SK-N-SH treated with all-trans-retinoic acid at 6 μM for 48 hours (cell line): ENCODE measurements around the gene ANKRD44.

Experiments
- PPARA ChIP-seq: fragments of 250-450 bp; sonication (Bioruptor Pico); IDR thresholded peaks from 2 replicates; pipeline ENCODE4 v1.5.0; 2020; ENCODE audit warnings: mild to moderate bottlenecking, borderline replicate concordance
- ZFP3 ChIP-seq: fragments of 250-450 bp; sonication (Bioruptor Pico); IDR thresholded peaks from 2 replicates; pipeline ENCODE4 v1.5.0; 2020; ENCODE audit warnings: mild to moderate bottlenecking, moderate library complexity

GRCh38 chr2:197028230-197028629 lies 282.4 kb downstream of the ANKRD44 start:
- TF ChIP-seq PPARA (CRISPR knock-in tag) = no peak
- TF ChIP-seq ZFP3 (CRISPR knock-in tag) = no peak
